VCaP (cell line): ENCODE measurements around the gene TCN2.

ENCODE experiments used
- H3K27ac ChIP-seq: fragments of 450-650 bp; 2 replicates; pipeline ENCODE4 v1.5.1; 2017
- TF ChIP-seq, protein P1 (sequence below): fragments of 450-650 bp; conservative IDR thresholded peaks from 2 replicates; pipeline ENCODE4 v1.5.1; 2017; ENCODE audit warnings: mild to moderate bottlenecking, moderate library complexity

Gene TCN2

DNA sequence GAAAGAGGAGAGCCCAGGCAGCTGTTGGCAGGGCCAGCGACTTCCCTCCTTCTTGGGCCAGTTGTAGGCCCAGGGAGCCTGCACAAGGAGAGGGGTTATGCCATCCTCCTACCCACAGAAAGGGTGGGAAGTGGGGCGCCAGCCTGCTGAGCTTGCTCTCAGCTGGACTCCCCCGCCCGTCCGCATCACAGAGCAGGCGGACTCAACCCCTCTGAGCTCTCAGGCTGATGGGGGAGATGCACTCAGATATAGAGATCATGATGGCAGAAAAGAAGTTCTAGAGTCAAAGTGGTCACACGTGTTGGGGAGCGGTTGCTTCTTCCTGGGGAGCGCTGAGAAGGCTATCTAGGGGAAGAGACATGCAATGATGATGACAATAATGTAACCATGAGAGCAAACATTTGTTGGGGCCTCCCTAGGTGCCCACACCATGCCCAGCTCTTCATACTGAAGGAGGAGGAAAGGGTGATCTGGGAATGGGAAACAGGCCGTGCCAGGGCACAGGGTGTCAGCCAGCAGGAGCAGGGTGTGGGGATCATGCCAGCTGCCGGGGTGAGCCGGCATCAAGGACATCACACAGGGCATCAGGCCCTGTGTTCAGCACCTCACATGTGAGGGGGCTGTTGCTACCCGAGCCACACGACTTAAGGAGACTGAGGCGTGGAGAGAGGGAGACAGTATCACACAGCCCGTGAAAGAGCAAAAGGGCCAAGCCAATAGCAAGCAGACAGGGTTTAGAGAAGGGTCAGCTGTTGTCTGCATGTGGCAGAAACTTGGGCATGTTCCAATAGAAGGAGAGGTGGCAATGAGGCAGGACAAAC is 36.3 kb downstream of the TCN2 start:
- TF ChIP-seq, protein P1, sequence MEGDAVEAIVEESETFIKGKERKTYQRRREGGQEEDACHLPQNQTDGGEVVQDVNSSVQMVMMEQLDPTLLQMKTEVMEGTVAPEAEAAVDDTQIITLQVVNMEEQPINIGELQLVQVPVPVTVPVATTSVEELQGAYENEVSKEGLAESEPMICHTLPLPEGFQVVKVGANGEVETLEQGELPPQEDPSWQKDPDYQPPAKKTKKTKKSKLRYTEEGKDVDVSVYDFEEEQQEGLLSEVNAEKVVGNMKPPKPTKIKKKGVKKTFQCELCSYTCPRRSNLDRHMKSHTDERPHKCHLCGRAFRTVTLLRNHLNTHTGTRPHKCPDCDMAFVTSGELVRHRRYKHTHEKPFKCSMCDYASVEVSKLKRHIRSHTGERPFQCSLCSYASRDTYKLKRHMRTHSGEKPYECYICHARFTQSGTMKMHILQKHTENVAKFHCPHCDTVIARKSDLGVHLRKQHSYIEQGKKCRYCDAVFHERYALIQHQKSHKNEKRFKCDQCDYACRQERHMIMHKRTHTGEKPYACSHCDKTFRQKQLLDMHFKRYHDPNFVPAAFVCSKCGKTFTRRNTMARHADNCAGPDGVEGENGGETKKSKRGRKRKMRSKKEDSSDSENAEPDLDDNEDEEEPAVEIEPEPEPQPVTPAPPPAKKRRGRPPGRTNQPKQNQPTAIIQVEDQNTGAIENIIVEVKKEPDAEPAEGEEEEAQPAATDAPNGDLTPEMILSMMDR = no peak
- no peak overlapping the region for H3K27ac ChIP-seq

GRCh38 chr22:30646518-30647160 is 39.7 kb downstream of the TCN2 start:
- TF ChIP-seq, protein P1 = no peak
- no peak overlapping the region for H3K27ac ChIP-seq

DNA sequence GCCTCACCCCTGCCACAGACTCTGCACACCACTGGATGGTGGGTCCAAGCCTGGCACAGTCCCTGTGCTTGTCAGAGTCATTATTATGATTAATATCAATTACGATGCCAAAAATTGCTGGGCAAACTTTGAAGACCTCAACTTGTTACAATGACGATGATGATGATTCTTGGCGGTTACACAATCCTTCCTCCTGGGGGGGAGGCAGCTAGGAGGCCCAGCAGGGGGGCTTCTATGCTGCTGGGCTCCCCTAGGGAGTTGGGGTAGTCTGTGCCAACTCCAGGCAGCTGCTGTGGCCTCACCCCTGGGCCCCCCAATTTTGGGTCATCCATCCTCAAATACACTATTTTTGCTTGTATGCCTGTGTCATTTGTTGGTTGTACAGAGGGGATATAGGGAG is 40.6 kb downstream of the TCN2 start:
- TF ChIP-seq, protein P1 = no peak
- no peak overlapping the region for H3K27ac ChIP-seq

GRCh38 chr22:30648825-30649224 is 41.9 kb downstream of the TCN2 start:
- no peak overlapping the region for H3K27ac ChIP-seq
- TF ChIP-seq, protein P1 = no peak

DNA sequence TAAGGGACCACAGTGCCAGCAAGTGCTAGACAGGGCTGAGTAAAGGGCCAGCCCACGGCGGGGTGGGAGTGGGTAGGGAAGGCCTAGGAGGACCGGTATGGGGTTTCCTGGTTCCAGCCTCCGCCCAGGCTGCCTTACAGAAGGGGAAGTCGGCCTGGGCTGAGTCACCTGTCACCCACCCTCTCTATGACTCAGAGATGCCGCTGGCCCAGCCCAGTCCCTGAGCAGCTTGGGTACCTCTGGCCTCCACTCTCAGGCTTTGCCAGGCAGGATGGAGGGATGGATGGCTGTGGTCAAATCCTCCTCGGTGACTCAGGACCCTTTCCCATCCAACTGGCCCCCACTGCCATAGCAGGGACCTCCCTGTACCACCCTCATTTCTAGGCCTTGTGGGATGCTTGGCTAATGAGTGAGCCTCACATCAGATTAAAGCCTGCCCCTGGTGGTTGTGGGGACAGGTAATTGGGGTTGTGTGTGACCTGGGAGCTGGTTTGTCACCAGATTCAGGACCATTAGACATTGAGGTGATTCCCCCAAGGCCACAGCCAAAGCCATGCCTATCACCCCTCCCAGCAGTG is 42.5 kb downstream of the TCN2 start:
- TF ChIP-seq, protein P1 = no peak
- no peak overlapping the region for H3K27ac ChIP-seq

- TF ChIP-seq, protein P1 = no peak
- H3K27ac ChIP-seq = no peak overlapping the region
Measured at GRCh38 chr22:30650508-30651116, 43.6 kb downstream of the TCN2 start.

DNA sequence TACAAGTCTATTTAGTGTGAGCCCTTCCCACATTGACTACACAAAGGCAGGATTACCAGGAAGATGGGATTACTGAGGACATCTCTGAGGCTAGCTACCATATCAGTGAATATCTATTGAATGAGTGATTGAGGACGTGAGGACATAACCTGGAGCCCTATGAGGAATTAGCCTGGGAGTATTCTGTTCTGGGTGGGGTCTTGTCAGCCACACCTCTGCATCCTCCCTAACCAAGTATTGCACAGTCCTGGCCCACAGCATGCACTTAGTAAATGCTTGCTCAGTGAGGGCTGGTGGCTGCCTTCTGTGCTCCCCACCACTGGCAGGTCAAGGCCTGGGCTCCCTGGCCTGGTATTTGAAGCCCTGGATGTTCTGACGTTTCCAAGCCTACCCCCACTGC is 45.9 kb downstream of the TCN2 start:
- TF ChIP-seq, protein P1 = no peak
- no peak overlapping the region for H3K27ac ChIP-seq
